Activated T-cell treated with anti-CD3 and anti-CD28 coated beads for 1 hour (primary cell): ENCODE data around the gene FAM89A.
A peak's percentile ranks its signal among the peaks of the same experiment; 100 is the strongest.
"Not testable (repeated sequence)": the region's sequence is repeated elsewhere in the genome, so short reads cannot be mapped to it uniquely, and the experiment has no call there.

Experiments
- DNase-seq: peaks from one replicate; pipeline ENCODE4 v3.0.0-alpha.2; 2020; ENCODE audit warnings: low read depth

The FAM89A gene

GRCh38 chr1:231055271-231055670, 15.2 kb upstream of the FAM89A start:
- no peak for DNase-seq

GRCh38 chr1:231053493-231054162, 13.6 kb upstream of the FAM89A start:
- no peak for DNase-seq

DNA sequence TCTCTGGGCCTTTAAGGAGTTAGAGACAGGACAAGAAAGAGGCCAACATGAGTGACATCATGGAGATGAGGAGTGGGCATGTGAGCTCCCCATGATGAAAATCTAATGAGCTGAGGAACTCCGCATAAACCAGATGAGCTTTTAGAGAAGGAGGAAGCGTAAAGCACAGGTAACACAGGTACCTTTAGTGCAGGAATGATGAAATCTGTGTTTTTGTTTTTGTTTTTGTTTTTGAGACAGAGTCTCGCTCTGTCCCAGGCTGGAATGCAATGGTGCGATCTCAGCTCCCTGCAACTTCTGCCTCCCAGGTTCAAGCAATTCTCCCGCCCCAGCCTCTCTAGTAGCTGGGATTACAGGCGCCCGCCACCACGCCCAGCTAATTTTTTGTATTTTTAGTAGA, 12.7 kb upstream of the FAM89A start:
- no peak for DNase-seq

- DNase-seq, result not testable (repeated sequence)
These were observed 10.9 kb upstream of the FAM89A start for GRCh38 chr1:231050932-231051331.

DNA sequence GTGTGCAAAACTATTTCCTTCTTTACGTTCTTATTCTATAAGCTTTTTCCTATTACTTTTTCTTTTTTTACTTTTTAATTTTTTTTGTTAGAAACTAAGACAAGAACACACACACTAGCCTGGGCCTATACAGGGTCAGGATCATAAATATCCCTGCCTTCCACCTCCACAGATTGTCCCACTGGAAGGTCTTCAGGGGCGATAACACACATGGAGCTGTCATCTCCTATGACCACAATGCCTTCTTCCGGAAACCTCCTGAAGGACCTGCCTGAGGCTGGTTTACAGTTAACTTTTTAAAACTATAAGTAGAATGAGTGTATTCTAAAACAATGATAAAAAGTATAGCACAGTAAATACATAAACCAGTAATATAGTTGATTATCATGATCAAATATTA, 10.3 kb upstream of the FAM89A start:
- no peak for DNase-seq

GRCh38 chr1:231049121-231049979, 9.3 kb upstream of the FAM89A start:
- DNase-seq, result no peak

- not testable (repeated sequence) for DNase-seq
These were observed 8.4 kb upstream of the FAM89A start for GRCh38 chr1:231048419-231048818.

GRCh38 chr1:231047529-231047928, 7.5 kb upstream of the FAM89A start:
- DNase-seq, result not testable (repeated sequence)

DNA sequence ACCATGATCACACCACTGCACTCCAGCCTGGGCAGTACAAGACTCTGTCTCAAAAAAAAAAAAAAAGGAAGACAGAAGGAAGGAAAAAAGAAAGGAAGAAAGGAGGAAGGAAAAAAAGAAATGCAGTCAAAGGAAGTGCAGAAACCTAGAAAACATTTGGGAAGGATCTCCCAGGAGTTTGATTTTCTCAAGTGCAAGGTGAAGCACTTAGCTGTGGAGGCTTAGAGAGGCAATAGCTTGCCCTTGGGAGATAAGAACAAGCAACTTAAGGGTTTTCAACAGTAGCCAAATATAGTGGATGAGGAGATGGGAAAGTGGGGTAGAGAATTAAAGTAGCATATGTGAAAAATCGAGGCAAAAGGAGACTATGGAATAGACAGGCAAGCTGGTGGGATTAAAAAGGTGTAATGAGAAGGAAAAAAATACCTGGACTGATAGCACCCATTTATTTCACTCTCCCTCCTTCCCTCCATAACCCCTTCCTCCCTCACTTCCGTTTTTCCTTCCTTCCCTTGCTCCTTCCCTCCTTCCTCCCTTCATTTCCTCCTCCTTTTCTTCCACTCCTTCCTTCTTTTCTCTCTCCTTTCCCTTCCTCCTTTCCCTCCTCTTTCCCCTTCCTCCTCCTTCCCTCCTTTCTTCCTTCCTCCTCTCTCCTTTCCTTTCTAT, 6.8 kb upstream of the FAM89A start:
- no peak for DNase-seq

DNA sequence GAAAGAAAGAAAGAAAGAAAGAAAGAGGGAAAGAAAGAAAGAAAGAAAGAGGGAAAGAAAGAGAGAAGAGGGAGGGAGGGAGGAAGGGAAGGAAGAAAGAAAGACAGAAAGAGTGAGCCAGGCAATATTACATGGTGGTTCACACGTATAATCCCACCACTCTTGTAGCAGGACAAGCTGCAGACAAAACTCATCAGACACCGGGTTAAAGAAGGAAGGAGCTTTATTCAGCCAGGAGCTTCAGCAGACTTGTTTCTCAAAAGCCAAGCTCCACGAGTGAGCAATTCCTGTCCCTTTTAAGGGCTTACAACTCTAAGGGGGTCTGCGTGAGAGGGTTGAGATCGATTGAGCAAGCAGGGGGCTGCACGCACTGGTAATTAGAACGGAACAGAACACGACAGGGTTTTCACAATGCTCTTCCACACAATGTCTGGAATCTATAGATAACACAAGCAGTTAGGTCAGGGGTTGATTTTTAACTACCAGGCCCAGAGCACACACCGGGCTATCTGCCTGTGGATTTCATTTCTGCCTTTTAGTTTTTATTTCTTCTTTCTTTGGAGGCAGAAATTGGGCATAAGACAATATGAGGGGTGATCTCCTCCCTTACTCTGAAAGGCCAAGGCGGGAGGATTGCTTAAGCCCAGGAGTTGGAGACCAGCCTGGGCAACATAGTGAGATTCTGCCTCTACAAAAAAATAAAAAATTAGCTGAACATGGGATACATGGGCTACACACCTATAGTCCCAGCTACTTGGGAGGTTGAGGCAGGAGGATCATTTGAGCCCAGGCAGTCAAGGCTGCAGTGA, 6.1 kb upstream of the FAM89A start:
- DNase-seq, result not testable (repeated sequence)

GRCh38 chr1:231045286-231045685, 5.2 kb upstream of the FAM89A start:
- no peak for DNase-seq

GRCh38 chr1:231044588-231044987, 4.5 kb upstream of the FAM89A start:
- DNase-seq, result no peak

DNA sequence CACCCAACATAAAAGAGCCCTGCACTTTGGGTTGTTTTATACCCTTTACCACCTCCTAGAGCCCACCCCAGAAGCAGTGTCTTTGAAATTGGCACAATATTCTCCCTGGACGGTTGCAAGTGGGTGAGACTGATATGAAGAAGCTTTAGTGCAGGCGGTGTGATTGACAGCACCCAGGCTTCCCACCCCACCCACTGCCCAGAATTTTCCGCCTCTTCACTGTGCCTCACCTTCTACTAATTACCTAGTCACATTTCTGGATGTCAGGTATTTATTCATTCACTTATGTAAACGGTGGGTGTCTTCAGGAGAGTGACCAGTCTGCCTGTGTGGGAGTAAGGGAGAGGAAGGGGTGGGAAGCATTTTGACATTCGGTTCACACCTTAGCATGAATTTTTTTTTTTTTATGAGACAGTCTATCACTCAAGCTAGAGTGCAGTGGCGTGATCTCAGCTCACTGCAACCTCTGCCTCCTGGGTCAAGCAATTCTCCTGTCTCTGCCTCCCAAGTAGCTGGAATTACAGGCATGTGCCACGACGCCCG, 1.7 kb upstream of the FAM89A start:
- DNase-seq, result no peak

- no peak for DNase-seq
These were observed 1.0 kb upstream of the FAM89A start for GRCh38 chr1:231040800-231041718.

DNA sequence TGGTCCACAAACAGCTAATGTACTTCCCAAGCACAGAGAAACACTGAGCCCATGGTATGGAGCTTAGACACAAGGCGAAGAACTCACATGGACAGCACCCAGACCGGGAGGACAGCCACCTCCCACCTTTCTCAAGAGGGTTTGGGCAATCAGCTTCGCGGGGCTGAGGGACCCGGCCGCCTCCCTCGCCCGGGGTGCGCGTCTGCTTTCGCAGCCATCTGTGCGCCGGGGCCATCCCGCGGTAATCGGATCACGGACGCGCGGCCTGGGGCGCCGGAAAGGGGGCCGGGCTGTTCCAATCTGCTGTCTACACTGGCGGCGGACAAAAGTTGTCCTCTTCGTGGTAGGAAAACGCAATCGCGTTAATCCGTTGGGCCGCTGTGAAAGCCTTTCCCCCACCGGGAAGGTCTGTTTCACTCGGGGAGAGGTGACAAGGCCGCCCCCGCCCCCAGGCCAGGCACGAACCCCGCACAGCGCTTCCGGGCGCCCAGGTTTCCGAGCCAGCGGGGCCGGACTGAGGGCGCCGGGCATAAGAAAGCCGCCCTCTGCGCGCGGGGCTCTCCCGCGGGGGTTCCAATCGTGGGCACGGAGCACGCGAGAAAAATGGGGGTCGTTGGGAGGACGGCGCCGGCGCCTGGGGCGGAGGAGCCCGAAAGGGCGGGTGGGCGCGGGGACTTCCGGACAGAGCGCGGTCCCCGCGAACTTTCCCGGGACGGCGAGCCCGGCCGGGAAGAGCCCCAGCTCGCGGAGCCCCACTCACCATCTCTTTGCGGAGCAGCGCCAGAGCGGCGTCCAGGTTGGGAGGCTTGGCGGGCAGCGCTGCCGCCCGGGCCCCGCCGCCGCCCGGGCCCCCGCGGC, 664 bp downstream of the FAM89A start:
- peak; percentile 19 for DNase-seq

GRCh38 chr1:231037585-231038517, 2.2 kb downstream of the FAM89A start:
- DNase-seq, result no peak

- DNase-seq, result no peak
These were observed 3.6 kb downstream of the FAM89A start for GRCh38 chr1:231036416-231036815.

GRCh38 chr1:231035799-231036198, 4.3 kb downstream of the FAM89A start:
- no peak for DNase-seq

GRCh38 chr1:231032963-231033362, 7.1 kb downstream of the FAM89A start:
- DNase-seq, result no peak
